Measurements from ENCODE around the gene SMNDC1.

DNA sequence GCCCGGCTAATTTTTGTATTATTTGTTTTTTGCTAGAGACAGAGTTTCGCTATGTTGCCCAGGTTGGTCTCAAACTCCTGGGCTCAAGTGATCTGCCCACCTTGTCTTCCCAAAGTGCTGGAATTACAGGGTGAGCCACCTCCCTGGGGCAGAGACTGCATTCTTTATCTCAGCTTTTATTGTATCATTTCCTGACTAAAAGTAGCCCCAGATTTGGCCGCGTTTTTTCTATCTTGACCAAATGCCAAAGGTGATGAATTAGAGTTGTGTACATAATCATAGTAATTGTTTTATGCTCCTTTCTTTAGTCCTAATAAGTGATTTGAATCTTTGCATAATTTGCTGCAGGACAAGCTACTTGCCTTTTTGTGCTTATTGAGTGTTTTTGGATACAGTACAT, 3.1 kb upstream of the SMNDC1 start:
- TF ChIP-seq, protein P1, sequence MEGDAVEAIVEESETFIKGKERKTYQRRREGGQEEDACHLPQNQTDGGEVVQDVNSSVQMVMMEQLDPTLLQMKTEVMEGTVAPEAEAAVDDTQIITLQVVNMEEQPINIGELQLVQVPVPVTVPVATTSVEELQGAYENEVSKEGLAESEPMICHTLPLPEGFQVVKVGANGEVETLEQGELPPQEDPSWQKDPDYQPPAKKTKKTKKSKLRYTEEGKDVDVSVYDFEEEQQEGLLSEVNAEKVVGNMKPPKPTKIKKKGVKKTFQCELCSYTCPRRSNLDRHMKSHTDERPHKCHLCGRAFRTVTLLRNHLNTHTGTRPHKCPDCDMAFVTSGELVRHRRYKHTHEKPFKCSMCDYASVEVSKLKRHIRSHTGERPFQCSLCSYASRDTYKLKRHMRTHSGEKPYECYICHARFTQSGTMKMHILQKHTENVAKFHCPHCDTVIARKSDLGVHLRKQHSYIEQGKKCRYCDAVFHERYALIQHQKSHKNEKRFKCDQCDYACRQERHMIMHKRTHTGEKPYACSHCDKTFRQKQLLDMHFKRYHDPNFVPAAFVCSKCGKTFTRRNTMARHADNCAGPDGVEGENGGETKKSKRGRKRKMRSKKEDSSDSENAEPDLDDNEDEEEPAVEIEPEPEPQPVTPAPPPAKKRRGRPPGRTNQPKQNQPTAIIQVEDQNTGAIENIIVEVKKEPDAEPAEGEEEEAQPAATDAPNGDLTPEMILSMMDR (IDR thresholded peaks at IDR 0.05) = no peak
- TF ChIP-seq POLR2AphosphoS5 (IDR thresholded peaks at IDR 0.05) (no peak), EP300 (IDR thresholded peaks at IDR 0.05) (no peak), POLR2A (IDR thresholded peaks at IDR 0.05) (no peak)
